Stimulated activated CD8-positive, alpha-beta memory T cell treated with anti-CD3 and anti-CD28 coated beads, Interleukin-2, amount 100 ng/mL, for 48 hours (primary cell): ENCODE measurements around the gene KTN1.

Experiments
- DNase-seq, 2 donors: peaks; one replicate each; pipeline ENCODE4 v3.0.0-alpha.2; 2020; ENCODE audit warnings: low read depth in 2 of 2

Gene KTN1

GRCh38 chr14:55605793-55606192, 25.8 kb downstream of the KTN1 start:
- no peak for DNase-seq

GRCh38 chr14:55607386-55607785, 27.4 kb downstream of the KTN1 start:
- DNase-seq = no peak

GRCh38 chr14:55609681-55610080, 29.7 kb downstream of the KTN1 start:
- no peak for DNase-seq

GRCh38 chr14:55610713-55611370, 30.8 kb downstream of the KTN1 start:
- no peak for DNase-seq

GRCh38 chr14:55611859-55612258, 31.9 kb downstream of the KTN1 start:
- DNase-seq = no peak

- DNase-seq = no peak
Observed at GRCh38 chr14:55614304-55614703, 34.3 kb downstream of the KTN1 start.

GRCh38 chr14:55620277-55620676, 40.3 kb downstream of the KTN1 start:
- DNase-seq = no peak

- DNase-seq = no peak
Observed at GRCh38 chr14:55620981-55621380, 41.0 kb downstream of the KTN1 start.

GRCh38 chr14:55621391-55621790, 41.4 kb downstream of the KTN1 start:
- no peak for DNase-seq

GRCh38 chr14:55624913-55625312, 44.9 kb downstream of the KTN1 start:
- no peak for DNase-seq

- no peak for DNase-seq
Observed at GRCh38 chr14:55625481-55625880, 45.5 kb downstream of the KTN1 start.

- DNase-seq = no peak
Observed at GRCh38 chr14:55626131-55626530, 46.1 kb downstream of the KTN1 start.

- no peak for DNase-seq
Observed at GRCh38 chr14:55628426-55628825, 48.4 kb downstream of the KTN1 start.

GRCh38 chr14:55638665-55639064, 58.7 kb downstream of the KTN1 start:
- no peak for DNase-seq

GRCh38 chr14:55641290-55641689, 61.3 kb downstream of the KTN1 start:
- no peak for DNase-seq

GRCh38 chr14:55641954-55642353, 61.9 kb downstream of the KTN1 start:
- DNase-seq = no peak

GRCh38 chr14:55645145-55645544, 65.1 kb downstream of the KTN1 start:
- no peak for DNase-seq

- no peak for DNase-seq
Observed at GRCh38 chr14:55645845-55646832, 66.1 kb downstream of the KTN1 start.

GRCh38 chr14:55650992-55651391, 71.0 kb downstream of the KTN1 start:
- DNase-seq = no peak

GRCh38 chr14:55654243-55654642, 74.2 kb downstream of the KTN1 start:
- no peak for DNase-seq

- DNase-seq = no peak
Observed at GRCh38 chr14:55661029-55661428, 81.0 kb downstream of the KTN1 start.

- no peak for DNase-seq
Observed at GRCh38 chr14:55662752-55663151, 82.7 kb downstream of the KTN1 start.

- no peak for DNase-seq
Observed at GRCh38 chr14:55665067-55665675, 85.2 kb downstream of the KTN1 start.
